Pons (tissue), 1 donor: ENCODE data around the gene EPB41L2.

ENCODE experiments used
- DNase-seq: peaks from one replicate; pipeline ENCODE4 v3.0.0-alpha.2; 2016; ENCODE audit warnings: low spot score

The EPB41L2 gene

GRCh38 chr6:131061751-131062119 is 1.3 kb downstream of the EPB41L2 start:
- peak; percentile 35 for DNase-seq

- DNase-seq, result peak; percentile 69
Observed at GRCh38 chr6:131061041-131061750, 1.8 kb downstream of the EPB41L2 start.

- DNase-seq, result peak; percentile 56
Observed at GRCh38 chr6:131060311-131060710, 2.7 kb downstream of the EPB41L2 start.

GRCh38 chr6:131059486-131059885 is 3.6 kb downstream of the EPB41L2 start:
- DNase-seq, result peak; percentile 40

GRCh38 chr6:131058236-131058635 is 4.8 kb downstream of the EPB41L2 start:
- DNase-seq, result no peak

GRCh38 chr6:131054392-131055250 is 8.4 kb downstream of the EPB41L2 start:
- no peak for DNase-seq

GRCh38 chr6:131053546-131054240 is 9.4 kb downstream of the EPB41L2 start:
- DNase-seq, result no peak

GRCh38 chr6:131052181-131052580 is 10.9 kb downstream of the EPB41L2 start:
- no peak for DNase-seq

- no peak for DNase-seq
Observed at GRCh38 chr6:131051341-131051740, 11.7 kb downstream of the EPB41L2 start.

- no peak for DNase-seq
Observed at GRCh38 chr6:131049608-131050007, 13.4 kb downstream of the EPB41L2 start.

- DNase-seq, result no peak
Observed at GRCh38 chr6:131048933-131049515, 14.0 kb downstream of the EPB41L2 start.

- no peak for DNase-seq
Observed at GRCh38 chr6:131048459-131048858, 14.6 kb downstream of the EPB41L2 start.

GRCh38 chr6:131045139-131045538 is 17.9 kb downstream of the EPB41L2 start:
- no peak for DNase-seq

GRCh38 chr6:131043902-131044447 is 19.1 kb downstream of the EPB41L2 start:
- no peak for DNase-seq

- no peak for DNase-seq
Observed at GRCh38 chr6:131042664-131043063, 20.4 kb downstream of the EPB41L2 start.

GRCh38 chr6:131041814-131042213 is 21.2 kb downstream of the EPB41L2 start:
- no peak for DNase-seq

GRCh38 chr6:131040866-131041265 is 22.2 kb downstream of the EPB41L2 start:
- DNase-seq, result no peak

- DNase-seq, result no peak
Observed at GRCh38 chr6:131039345-131039680, 23.7 kb downstream of the EPB41L2 start.

- DNase-seq, result no peak
Observed at GRCh38 chr6:131038597-131039344, 24.3 kb downstream of the EPB41L2 start.

- no peak for DNase-seq
Observed at GRCh38 chr6:131037194-131037897, 25.7 kb downstream of the EPB41L2 start.

GRCh38 chr6:131036601-131037000 is 26.4 kb downstream of the EPB41L2 start:
- DNase-seq, result no peak
